ENCODE data around the gene GAREM2.

DNA sequence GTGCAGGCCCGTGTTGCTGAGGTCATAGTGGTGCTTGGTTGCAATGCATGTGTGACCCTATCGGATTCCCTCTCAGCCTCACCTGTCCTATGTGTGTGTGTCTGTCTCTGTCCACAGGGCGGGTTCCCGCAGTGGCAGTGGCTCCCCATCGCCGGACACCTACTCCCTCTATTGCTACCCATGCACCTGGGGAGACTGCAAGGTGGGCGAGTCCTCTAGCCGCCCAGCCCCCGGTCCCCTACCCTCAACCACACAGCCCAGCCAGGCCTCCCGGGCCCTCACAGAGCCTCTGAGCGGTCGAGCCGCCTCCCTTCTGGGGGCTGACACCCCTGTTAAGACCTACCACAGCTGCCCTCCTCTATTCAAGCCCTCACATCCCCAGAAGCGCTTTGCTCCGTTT lies 14.2 kb downstream of the GAREM2 start:
- TF ChIP-seq, protein P1, sequence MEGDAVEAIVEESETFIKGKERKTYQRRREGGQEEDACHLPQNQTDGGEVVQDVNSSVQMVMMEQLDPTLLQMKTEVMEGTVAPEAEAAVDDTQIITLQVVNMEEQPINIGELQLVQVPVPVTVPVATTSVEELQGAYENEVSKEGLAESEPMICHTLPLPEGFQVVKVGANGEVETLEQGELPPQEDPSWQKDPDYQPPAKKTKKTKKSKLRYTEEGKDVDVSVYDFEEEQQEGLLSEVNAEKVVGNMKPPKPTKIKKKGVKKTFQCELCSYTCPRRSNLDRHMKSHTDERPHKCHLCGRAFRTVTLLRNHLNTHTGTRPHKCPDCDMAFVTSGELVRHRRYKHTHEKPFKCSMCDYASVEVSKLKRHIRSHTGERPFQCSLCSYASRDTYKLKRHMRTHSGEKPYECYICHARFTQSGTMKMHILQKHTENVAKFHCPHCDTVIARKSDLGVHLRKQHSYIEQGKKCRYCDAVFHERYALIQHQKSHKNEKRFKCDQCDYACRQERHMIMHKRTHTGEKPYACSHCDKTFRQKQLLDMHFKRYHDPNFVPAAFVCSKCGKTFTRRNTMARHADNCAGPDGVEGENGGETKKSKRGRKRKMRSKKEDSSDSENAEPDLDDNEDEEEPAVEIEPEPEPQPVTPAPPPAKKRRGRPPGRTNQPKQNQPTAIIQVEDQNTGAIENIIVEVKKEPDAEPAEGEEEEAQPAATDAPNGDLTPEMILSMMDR (conservative IDR thresholded peaks at IDR 0.05), result no peak
- TF ChIP-seq EZH2 (IDR thresholded peaks at IDR 0.05; ENCODE audit: low read depth), result no peak

Measured in PC-9 (cell line).